Sigmoid colon (tissue), 4 donors: Measurements from ENCODE around the gene AIG1.

ENCODE experiments used
- CTCF ChIP-seq, 4 experiments: fragments of 450-650 bp in 3 of 4; fragments of 200-600 bp in 1 of 4; IDR thresholded peaks; one replicate each; pipeline ENCODE4 v1.5.1; 2016 to 2019; ENCODE audit warnings: antibody characterized with exemption in 4 of 4, mild to moderate bottlenecking in 3 of 4, moderate library complexity in 2 of 4
- EP300 ChIP-seq, 4 donors: sonication (generic); formaldehyde crosslinking; IDR thresholded peaks; one replicate each; pipeline ENCODE4 v1.6.1; 2017; ENCODE audit warnings: antibody characterized with exemption in 4 of 4
- POLR2A ChIP-seq, 2 donors: fragments of 450-650 bp; IDR thresholded peaks; one replicate each; pipeline ENCODE4 v1.6.1; 2016; ENCODE audit warnings: antibody characterized with exemption in 2 of 2, mild to moderate bottlenecking in 2 of 2, moderate library complexity in 2 of 2
- POLR2AphosphoS5 ChIP-seq, 4 donors: sonication (generic); formaldehyde crosslinking; IDR thresholded peaks; one replicate each; pipeline ENCODE4 v1.6.1; 2017; ENCODE audit warnings: antibody characterized with exemption in 4 of 4

- no peak for TF ChIP-seq CTCF (IDR thresholded peaks at IDR 0.05)
- TF ChIP-seq EP300 (IDR thresholded peaks at IDR 0.05) = no peak
- TF ChIP-seq POLR2A (IDR thresholded peaks at IDR 0.05) = no peak
- no peak for TF ChIP-seq POLR2AphosphoS5 (IDR thresholded peaks at IDR 0.05)
These were observed 223.4 kb downstream of the AIG1 start for GRCh38 chr6:143283887-143284645.
